SK-N-MC (cell line): ENCODE measurements around the gene WDR20.

Experiments
- EZH2 ChIP-seq: fragments of 200-600 bp; sonication (generic); IDR thresholded peaks from one replicate; pipeline ENCODE4 v1.6.1; 2017; ENCODE audit warnings: antibody characterized with exemption
- FOXP2 ChIP-seq: optimal IDR thresholded peaks from 2 replicates; pipeline ENCODE3; 2011; ENCODE audit warnings: mild to moderate bottlenecking, moderate library complexity; ENCODE audit not compliant: insufficient read depth; ENCODE audit errors: extremely low read length, control extremely low read depth
- POLR2AphosphoS5 ChIP-seq: IDR thresholded peaks from 2 replicates; pipeline ENCODE4 v1.6.1; 2012; ENCODE audit warnings: mild to moderate bottlenecking, low read depth, low read length, borderline replicate concordance

GRCh38 chr14:102201353-102201738, 61.6 kb downstream of the WDR20 start:
- TF ChIP-seq POLR2AphosphoS5 (no peak), EZH2 (no peak), FOXP2 (no peak)
